Fibroblast of mammary gland (primary cell): ENCODE data around the gene C13orf42.

ENCODE experiments used
- DNase-seq: peaks from one replicate; pipeline ENCODE4 v3.0.0-alpha.2; 2010; ENCODE audit warnings: low read depth
- H3K4me3 ChIP-seq: 2 replicates; pipeline ENCODE4 v1.5.1; 2011; ENCODE audit warnings: low read depth, mild to moderate bottlenecking, low read length, moderate library complexity; ENCODE audit not compliant: control insufficient read depth
- TF ChIP-seq, protein P1 (sequence below): conservative IDR thresholded peaks from 2 replicates; pipeline ENCODE4 v1.5.1; 2011; ENCODE audit warnings: low read depth, low read length, inconsistent platforms; ENCODE audit not compliant: control insufficient read depth, insufficient read depth

C13orf42 gene

DNA sequence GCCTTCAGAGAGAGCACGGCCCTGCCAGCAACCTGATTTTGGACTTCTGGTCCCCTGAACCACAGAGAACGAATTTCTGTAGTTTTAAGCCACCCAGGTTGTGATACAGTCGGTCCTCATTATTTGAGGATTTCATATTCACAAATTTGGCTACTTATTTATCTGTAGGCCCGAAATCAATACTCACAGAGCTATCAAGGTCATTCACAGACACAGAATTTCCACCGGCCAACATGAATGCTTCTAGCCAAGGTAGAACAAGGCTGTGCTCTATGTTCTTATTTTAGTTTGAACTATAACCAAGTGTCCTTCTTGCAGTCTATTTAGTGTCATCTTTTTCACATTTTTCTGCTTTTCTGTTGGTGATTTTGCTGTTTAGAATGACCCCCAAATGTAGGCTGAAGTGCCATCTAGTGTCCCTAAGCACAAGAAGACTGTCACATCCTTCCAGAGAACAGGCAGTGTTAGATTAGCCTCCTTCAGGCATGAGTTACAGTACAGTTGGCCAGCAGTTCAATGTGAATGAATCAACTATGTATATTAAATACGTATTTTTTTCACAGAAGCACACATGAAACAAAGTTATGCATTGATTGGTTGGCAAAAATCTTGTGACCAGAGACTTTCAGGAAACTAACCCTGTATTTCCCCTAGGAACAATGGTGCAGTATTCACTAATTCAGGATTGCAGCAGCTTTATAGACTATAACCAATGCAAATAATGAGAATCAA is 63.5 kb downstream of the C13orf42 start:
- no peak for DNase-seq
- TF ChIP-seq, protein P1, sequence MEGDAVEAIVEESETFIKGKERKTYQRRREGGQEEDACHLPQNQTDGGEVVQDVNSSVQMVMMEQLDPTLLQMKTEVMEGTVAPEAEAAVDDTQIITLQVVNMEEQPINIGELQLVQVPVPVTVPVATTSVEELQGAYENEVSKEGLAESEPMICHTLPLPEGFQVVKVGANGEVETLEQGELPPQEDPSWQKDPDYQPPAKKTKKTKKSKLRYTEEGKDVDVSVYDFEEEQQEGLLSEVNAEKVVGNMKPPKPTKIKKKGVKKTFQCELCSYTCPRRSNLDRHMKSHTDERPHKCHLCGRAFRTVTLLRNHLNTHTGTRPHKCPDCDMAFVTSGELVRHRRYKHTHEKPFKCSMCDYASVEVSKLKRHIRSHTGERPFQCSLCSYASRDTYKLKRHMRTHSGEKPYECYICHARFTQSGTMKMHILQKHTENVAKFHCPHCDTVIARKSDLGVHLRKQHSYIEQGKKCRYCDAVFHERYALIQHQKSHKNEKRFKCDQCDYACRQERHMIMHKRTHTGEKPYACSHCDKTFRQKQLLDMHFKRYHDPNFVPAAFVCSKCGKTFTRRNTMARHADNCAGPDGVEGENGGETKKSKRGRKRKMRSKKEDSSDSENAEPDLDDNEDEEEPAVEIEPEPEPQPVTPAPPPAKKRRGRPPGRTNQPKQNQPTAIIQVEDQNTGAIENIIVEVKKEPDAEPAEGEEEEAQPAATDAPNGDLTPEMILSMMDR: no peak
- no peak overlapping the region for H3K4me3 ChIP-seq

DNA sequence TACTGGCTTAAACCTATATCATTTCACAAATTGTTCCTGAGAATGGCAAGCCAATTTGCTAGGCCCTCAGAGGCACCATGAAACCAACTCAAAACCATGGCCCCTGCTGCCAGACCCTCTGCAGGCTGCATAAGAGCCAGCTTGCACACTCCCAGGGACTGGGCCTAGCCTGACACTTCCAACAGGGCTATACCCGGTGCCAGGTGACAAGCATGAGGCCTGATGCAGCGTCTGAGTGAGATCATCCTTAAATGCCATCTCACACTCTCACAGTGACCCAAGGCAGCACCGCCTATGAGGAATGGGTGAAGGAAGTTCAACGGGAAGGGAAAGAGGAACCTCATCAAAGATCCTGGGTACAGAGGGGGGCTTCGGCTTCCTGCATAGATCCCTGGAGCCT is 65.6 kb downstream of the C13orf42 start:
- TF ChIP-seq, protein P1: no peak
- no peak overlapping the region for H3K4me3 ChIP-seq
- no peak for DNase-seq

DNA sequence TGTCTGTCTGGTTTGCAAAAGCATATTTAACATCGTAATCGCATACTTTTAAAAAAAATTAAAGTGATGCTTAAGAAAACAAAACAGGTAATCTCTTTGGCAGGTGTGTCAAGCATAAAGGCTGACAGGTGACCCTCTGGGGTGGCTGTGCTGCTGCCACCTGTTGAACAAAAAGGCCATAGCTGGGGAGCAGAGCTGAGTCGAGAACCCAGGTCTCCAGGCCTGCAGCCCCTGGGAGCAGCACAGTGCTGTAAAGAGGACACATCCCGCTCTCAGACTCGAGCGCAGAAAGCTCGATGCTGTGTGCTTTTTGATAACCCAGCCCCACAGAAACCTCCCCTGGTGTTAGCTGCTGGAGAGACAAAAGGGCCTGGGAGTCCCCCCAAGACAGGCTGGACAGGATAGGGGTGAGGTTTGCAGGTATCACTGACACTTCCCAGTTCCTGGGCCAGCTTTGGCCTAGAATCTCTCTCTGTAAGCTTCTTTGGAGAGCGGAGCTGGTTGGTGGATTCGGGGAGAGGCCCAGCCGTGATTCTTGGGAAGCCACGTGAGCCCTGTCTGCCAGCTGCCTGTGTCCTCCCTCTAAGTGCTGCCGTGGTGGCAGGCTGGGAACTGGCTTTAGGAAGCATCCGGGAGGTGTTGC is 66.9 kb downstream of the C13orf42 start:
- DNase-seq: no peak
- TF ChIP-seq, protein P1: no peak
- no peak overlapping the region for H3K4me3 ChIP-seq

DNA sequence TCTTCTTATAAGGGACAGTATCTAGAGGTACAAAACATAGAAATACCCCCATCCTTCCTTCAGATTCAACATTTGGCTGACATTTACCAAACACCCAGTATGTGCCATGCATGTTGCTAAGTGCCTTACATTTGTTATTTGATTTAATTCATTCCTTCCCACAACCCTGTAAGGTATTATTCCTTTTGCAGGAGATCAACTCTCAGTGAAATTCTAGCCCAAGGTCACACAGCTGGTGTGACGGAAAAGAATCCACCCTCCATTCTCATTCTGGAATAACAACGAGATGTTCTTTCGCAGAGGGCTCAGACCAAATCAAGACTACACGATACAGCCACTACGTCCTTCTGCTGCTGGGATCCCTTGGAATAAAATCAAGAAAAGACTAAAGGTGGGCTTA is 67.8 kb downstream of the C13orf42 start:
- DNase-seq: no peak
- TF ChIP-seq, protein P1: no peak
- no peak overlapping the region for H3K4me3 ChIP-seq

DNA sequence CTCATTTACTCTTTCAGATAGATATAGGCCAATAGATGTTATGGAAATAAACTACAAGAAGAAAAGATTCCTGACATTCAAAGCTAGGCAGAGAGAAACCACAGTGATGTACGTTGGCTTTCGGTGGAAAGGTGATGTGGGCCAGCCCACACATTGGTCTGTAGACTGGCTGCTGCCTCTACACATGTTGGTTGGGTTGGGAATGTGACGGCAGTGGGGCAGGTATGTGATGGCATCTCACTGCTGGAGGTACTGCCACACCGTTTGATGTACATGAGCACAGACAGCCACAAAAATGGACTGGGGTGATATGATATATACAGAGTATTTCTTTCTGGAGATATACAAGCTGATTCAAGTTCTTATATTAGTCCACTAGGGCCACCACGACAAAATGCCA is 69.4 kb downstream of the C13orf42 start:
- no peak for DNase-seq
- H3K4me3 ChIP-seq: no peak overlapping the region
- TF ChIP-seq, protein P1: no peak

DNA sequence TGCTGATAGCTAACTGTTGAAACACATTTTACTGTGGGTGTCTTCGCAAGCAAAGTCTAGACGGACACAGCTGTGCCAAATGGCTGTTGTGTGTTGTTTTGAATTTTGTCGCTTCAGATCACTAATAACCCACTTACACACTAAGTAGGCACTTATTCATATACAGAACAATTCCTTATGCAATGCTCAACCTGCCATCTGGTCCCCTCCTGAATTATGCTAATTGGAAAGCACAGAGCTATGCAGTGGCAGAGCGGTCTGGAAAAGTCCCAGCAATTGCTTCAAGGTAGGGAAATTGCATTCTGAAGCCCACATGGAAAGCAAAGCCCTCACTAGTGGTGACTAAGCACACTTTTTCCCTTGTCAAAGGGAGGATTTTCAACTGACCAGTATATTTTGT is 69.9 kb downstream of the C13orf42 start:
- TF ChIP-seq, protein P1: no peak
- no peak overlapping the region for H3K4me3 ChIP-seq
- no peak for DNase-seq
